Measurements from ENCODE around the gene KLK15.
"Not testable (repeated sequence)": the region's sequence is repeated elsewhere in the genome, so short reads cannot be mapped to it uniquely, and the experiment has no call there.

The KLK15 gene

GRCh38 chr19:50820086-50820485 is 13.3 kb downstream of the KLK15 start:
- DNase-seq = no peak

- no peak for DNase-seq
Observed at GRCh38 chr19:50819636-50820035, 13.7 kb downstream of the KLK15 start.

GRCh38 chr19:50818859-50819472 is 14.4 kb downstream of the KLK15 start:
- DNase-seq = no peak

- DNase-seq = peak; percentile 57 to 66
Observed at GRCh38 chr19:50817941-50818858, 15.2 kb downstream of the KLK15 start.

- no peak for DNase-seq
Observed at GRCh38 chr19:50815439-50815838, 17.9 kb downstream of the KLK15 start.

GRCh38 chr19:50814883-50815282 is 18.5 kb downstream of the KLK15 start:
- no peak for DNase-seq

- DNase-seq = no peak
Observed at GRCh38 chr19:50812474-50812873, 20.9 kb downstream of the KLK15 start.

GRCh38 chr19:50811622-50812238 is 21.6 kb downstream of the KLK15 start:
- DNase-seq = not testable (repeated sequence)

- no peak for DNase-seq
Observed at GRCh38 chr19:50808856-50809255, 24.5 kb downstream of the KLK15 start.

- DNase-seq = peak; percentile 96
Observed at GRCh38 chr19:50804420-50805272, 28.7 kb downstream of the KLK15 start.

GRCh38 chr19:50803633-50804419 is 29.5 kb downstream of the KLK15 start:
- no peak for DNase-seq

- no peak for DNase-seq
Observed at GRCh38 chr19:50801107-50801506, 32.3 kb downstream of the KLK15 start.

GRCh38 chr19:50799547-50799851 is 33.9 kb downstream of the KLK15 start:
- DNase-seq = no peak

- no peak for DNase-seq
Observed at GRCh38 chr19:50798659-50799546, 34.5 kb downstream of the KLK15 start.

GRCh38 chr19:50797781-50798658 is 35.4 kb downstream of the KLK15 start:
- DNase-seq = no peak

- DNase-seq = no peak
Observed at GRCh38 chr19:50797429-50797780, 36.0 kb downstream of the KLK15 start.

GRCh38 chr19:50796634-50797428 is 36.5 kb downstream of the KLK15 start:
- DNase-seq = no peak

- no peak for DNase-seq
Observed at GRCh38 chr19:50796128-50796633, 37.2 kb downstream of the KLK15 start.

GRCh38 chr19:50795664-50796073 is 37.7 kb downstream of the KLK15 start:
- no peak for DNase-seq
